Neuronal stem cell (in vitro differentiated cells): ENCODE results near the gene SAPCD1.

Experiments used
- DNase-seq: peaks from one replicate; pipeline ENCODE4 v3.0.0-alpha.2; 2013; ENCODE audit warnings: low spot score
- H2AFZ ChIP-seq: one replicate; pipeline ENCODE4 v1.6.1; 2013; ENCODE audit warnings: mild to moderate bottlenecking, low read length, inconsistent platforms
- H2AK5ac ChIP-seq: 2 replicates; pipeline ENCODE4 v1.6.1; 2013; ENCODE audit warnings: low read depth, mild to moderate bottlenecking, inconsistent platforms, low read length, moderate library complexity, mixed read lengths
- H2BK120ac ChIP-seq: 2 replicates; pipeline ENCODE4 v1.6.1; 2013; ENCODE audit warnings: low read depth, mild to moderate bottlenecking, inconsistent platforms, low read length, moderate library complexity, mixed read lengths
- H2BK12ac ChIP-seq: one replicate; pipeline ENCODE4 v1.6.1; 2013; ENCODE audit warnings: low read length, inconsistent platforms
- H2BK15ac ChIP-seq: 2 replicates; pipeline ENCODE4 v1.6.1; 2013; ENCODE audit warnings: mild to moderate bottlenecking, low read length, inconsistent platforms, mixed read lengths
- H2BK5ac ChIP-seq: one replicate; pipeline ENCODE4 v1.6.1; 2013; ENCODE audit warnings: inconsistent platforms, mild to moderate bottlenecking, low read length, moderate library complexity
- H3K14ac ChIP-seq: one replicate; pipeline ENCODE4 v1.6.1; 2013; ENCODE audit warnings: low read length, inconsistent platforms
- H3K18ac ChIP-seq: 2 replicates; pipeline ENCODE4 v1.6.1; 2013; ENCODE audit warnings: low read length, inconsistent platforms
- H3K23ac ChIP-seq: 2 replicates; pipeline ENCODE4 v1.6.1; 2013; ENCODE audit warnings: low read depth, mild to moderate bottlenecking, mixed read lengths, low read length, inconsistent platforms; ENCODE audit not compliant: poor library complexity
- H3K27ac ChIP-seq: replicated peaks from 3 replicates; pipeline ENCODE4 v1.5.1; 2013; ENCODE audit warnings: low read length, inconsistent platforms
- H3K27me3 ChIP-seq, 3 experiments: 2 replicates each; pipeline ENCODE4 v1.6.1; 2013; ENCODE audit warnings: low read length in 3 of 3, mild to moderate bottlenecking in 2 of 3, inconsistent platforms in 1 of 3, low read depth in 1 of 3, mixed read lengths in 1 of 3, moderate library complexity in 1 of 3; ENCODE audit not compliant: control insufficient read depth in 3 of 3, insufficient read depth in 3 of 3
- H3K36me3 ChIP-seq, 2 donors: replicated peaks in 1 of 2; 2 replicates each; pipeline ENCODE4 v1.6.1; 2013; ENCODE audit warnings: low read length in 2 of 2; ENCODE audit not compliant: control insufficient read depth in 2 of 2, insufficient read depth in 2 of 2
- H3K4ac ChIP-seq: 2 replicates; pipeline ENCODE4 v1.6.1; 2013; ENCODE audit warnings: inconsistent platforms, mild to moderate bottlenecking, low read length, moderate library complexity
- H3K4me1 ChIP-seq, 2 donors: 1 replicate in 1 of 2; 2 replicates in 1 of 2; pipeline ENCODE4 v1.6.1; 2013; ENCODE audit warnings: low read length in 2 of 2, low read depth in 1 of 2; ENCODE audit not compliant: control insufficient read depth in 2 of 2, insufficient read depth in 1 of 2
- H3K4me2 ChIP-seq: one replicate; pipeline ENCODE4 v1.6.1; 2013; ENCODE audit warnings: mild to moderate bottlenecking, low read length, inconsistent platforms; ENCODE audit not compliant: insufficient read depth, poor library complexity, severe bottlenecking
- H3K4me3 ChIP-seq, 2 donors: 2 replicates each; pipeline ENCODE4 v1.5.1; 2013; ENCODE audit warnings: low read length in 2 of 2, mild to moderate bottlenecking in 2 of 2, inconsistent platforms in 1 of 2, moderate library complexity in 1 of 2
- H3K79me1 ChIP-seq: one replicate; pipeline ENCODE4 v1.6.1; 2013; ENCODE audit warnings: low read depth, mild to moderate bottlenecking, inconsistent platforms, low read length, moderate library complexity
- H3K9ac ChIP-seq: one replicate; pipeline ENCODE4 v1.6.1; 2013; ENCODE audit warnings: mild to moderate bottlenecking, low read depth, low read length, inconsistent platforms; ENCODE audit not compliant: poor library complexity
- H3K9me3 ChIP-seq, 2 donors: replicated peaks in 1 of 2; 2 replicates each; pipeline versions ENCODE3 to v1.6.1; 2013; ENCODE audit warnings: low read length in 2 of 2, mild to moderate bottlenecking in 2 of 2, inconsistent platforms in 1 of 2, low read depth in 1 of 2, mixed read lengths in 1 of 2, moderate library complexity in 1 of 2; ENCODE audit not compliant: control insufficient read depth in 2 of 2, insufficient read depth in 1 of 2
- H4K8ac ChIP-seq: one replicate; pipeline ENCODE4 v1.6.1; 2013; ENCODE audit warnings: low read depth, mild to moderate bottlenecking, inconsistent platforms, low read length, moderate library complexity
- H4K91ac ChIP-seq: one replicate; pipeline ENCODE4 v1.6.1; 2013; ENCODE audit warnings: low read length, low read depth, mild to moderate bottlenecking, inconsistent platforms; ENCODE audit not compliant: poor library complexity
- WGBS, 2 donors: extraction: QIAGEN DNeasy Blood & Tissue Kit; methylation state at CpG; one replicate each; pipeline ENCODE4 v1.1.7; 2013; ENCODE audit warnings: missing lambda C conversion rate in 2 of 2, mixed read lengths in 1 of 2; ENCODE audit not compliant: insufficient read length in 2 of 2, insufficient replicate concordance in 1 of 2; ENCODE audit errors: extremely low coverage in 2 of 2; 5-methylcytosine and 5-hydroxymethylcytosine counted together

The SAPCD1 gene

GRCh38 chr6:31739639-31740396, 22.6 kb upstream of the SAPCD1 start, which contains the start of gene MSH5:
MSH5 (plus strand) TSS chr6:31740005; CDS start chr6:31740467, 462 bp downstream.
- DNase-seq, result peak; percentile 99
- Histone ChIP-seq H2BK12ac (peak within 1 kb of the TSS; percentile 14), H3K23ac (peak within 1 kb of the TSS; percentile 94), H3K14ac (peak within 1 kb of the TSS; percentile 89), H2AFZ (peak within 1 kb of the TSS; percentile 33), H3K36me3 (peaks cover 7 to 44% of the 10 kb centered on the region in 2 donors), H3K79me1 (peaks cover 3% of the 10 kb centered on the region), H3K18ac (peak within 1 kb of the TSS; percentile 95), H3K4me3 (peak within 1 kb of the TSS; percentile 71 to 85), H3K4ac (peak within 1 kb of the TSS; percentile 80), H4K91ac (peak within 1 kb of the TSS; percentile 92), H2BK120ac (peak within 1 kb of the TSS; percentile 47), H2BK15ac (peak within 1 kb of the TSS; percentile 74), H3K27ac (peak within 1 kb of the TSS; percentile 88), H3K9me3 (no peaks in the 10 kb centered on the region), H3K9ac (peak within 1 kb of the TSS; percentile 84), H3K4me1 (peaks cover 26 to 28% of the 10 kb centered on the region in 2 donors), H2AK5ac (peak within 1 kb of the TSS; percentile 99), H3K27me3 (no peaks in the 10 kb centered on the region), H4K8ac (peak within 1 kb of the TSS; percentile 84), H3K4me2 (peak within 1 kb of the TSS; percentile 83), H2BK5ac (peak within 1 kb of the TSS; percentile 94)
- no CpG with 5 or more reads among the region's 58 CpGs for WGBS, 2 donors

DNA sequence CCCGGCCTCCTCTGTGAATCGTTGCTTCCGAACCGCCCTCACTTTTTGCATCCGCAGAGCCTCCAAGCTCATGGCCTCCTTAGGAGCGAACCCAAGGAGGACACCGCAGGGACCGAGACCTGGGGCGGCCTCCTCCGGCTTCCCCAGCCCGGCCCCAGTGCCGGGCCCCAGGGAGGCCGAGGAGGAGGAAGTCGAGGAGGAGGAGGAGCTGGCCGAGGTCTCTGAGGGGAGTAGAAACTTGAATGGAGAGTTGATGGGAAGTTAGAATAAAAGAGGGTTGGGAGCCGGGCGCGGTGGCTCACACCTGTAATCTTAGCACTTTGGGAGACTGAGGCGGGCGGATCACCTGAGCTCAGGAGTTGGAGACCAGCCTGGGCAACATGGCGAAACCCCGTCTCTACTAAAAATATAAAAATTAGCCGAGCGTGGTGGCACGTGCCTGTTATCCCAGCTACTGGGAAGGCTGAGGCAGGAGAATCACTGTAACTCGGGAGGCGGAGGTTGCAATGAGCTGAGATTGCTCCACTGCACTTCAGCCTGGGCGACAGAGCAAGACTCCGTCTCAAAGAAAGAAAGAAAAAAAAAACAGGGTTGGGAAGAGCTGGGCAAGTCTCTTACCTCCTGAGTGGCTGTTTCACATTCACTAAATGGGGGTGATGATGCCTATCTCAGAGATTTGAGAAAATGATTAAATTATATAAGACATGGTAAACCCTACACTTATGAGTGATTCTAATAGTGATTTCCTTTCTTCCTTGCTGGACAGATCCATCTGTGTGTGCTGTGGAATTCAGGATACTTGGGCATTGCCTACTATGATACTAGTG, 21.8 kb upstream of the SAPCD1 start:
- H4K8ac ChIP-seq, result peak overlapping the region; percentile 84
- peak overlapping the region; percentile 74 for H2BK15ac ChIP-seq
- H2AFZ ChIP-seq, result peak overlapping the region; percentile 33
- DNase-seq, result no peak
- H3K79me1 ChIP-seq, result peaks cover 3% of the 10 kb centered on the region
- H3K27ac ChIP-seq, result peak overlapping the region; percentile 80
- peaks cover 7 to 47% of the 10 kb centered on the region in 2 donors for H3K36me3 ChIP-seq
- WGBS, 2 donors, result no CpG with 5 or more reads among the region's 29 CpGs
- H3K14ac ChIP-seq, result peak overlapping the region; percentile 89
- H2BK5ac ChIP-seq, result peak overlapping the region; percentile 94
- H3K9ac ChIP-seq, result peak overlapping the region; percentile 84
- no peaks in the 10 kb centered on the region for H3K9me3 ChIP-seq
- peak overlapping the region; percentile 95 for H3K18ac ChIP-seq
- peak overlapping the region; percentile 14 for H2BK12ac ChIP-seq
- peak overlapping the region; percentile 92 for H4K91ac ChIP-seq
- H3K4me1 ChIP-seq, result peaks cover 25 to 30% of the 10 kb centered on the region in 2 donors
- peak overlapping the region; percentile 94 for H3K23ac ChIP-seq
- H3K4ac ChIP-seq, result peak overlapping the region; percentile 80
- peak overlapping the region; percentile 47 for H2BK120ac ChIP-seq
- peak overlapping the region; percentile 99 for H2AK5ac ChIP-seq
- no peaks in the 10 kb centered on the region for H3K27me3 ChIP-seq
- peak overlapping the region; percentile 83 for H3K4me2 ChIP-seq
- peak overlapping the region; percentile 71 to 85 for H3K4me3 ChIP-seq

- Histone ChIP-seq H2BK120ac (no peak overlapping the region), H3K79me1 (peaks cover 1% of the 10 kb centered on the region), H2AFZ (no peak overlapping the region), H4K91ac (peak overlapping the region; percentile 19), H3K4me2 (no peak overlapping the region), H2BK15ac (no peak overlapping the region), H3K9me3 (no peaks in the 10 kb centered on the region), H3K23ac (no peak overlapping the region), H3K4ac (no peak overlapping the region), H3K36me3 (peaks cover 7 to 51% of the 10 kb centered on the region in 2 donors), H3K27me3 (no peaks in the 10 kb centered on the region), H3K4me1 (peaks cover 22 to 26% of the 10 kb centered on the region in 2 donors), H4K8ac (no peak overlapping the region), H2BK5ac (no peak overlapping the region), H3K18ac (no peak overlapping the region), H3K9ac (no peak overlapping the region), H2AK5ac (no peak overlapping the region), H2BK12ac (no peak overlapping the region), H3K4me3 (no peak overlapping the region), H3K14ac (no peak overlapping the region), H3K27ac (no peak overlapping the region)
- WGBS, 2 donors, result no CpG with 5 or more reads among the region's 2 CpGs
- no peak for DNase-seq
Observed at GRCh38 chr6:31741815-31742214, 20.6 kb upstream of the SAPCD1 start.

DNA sequence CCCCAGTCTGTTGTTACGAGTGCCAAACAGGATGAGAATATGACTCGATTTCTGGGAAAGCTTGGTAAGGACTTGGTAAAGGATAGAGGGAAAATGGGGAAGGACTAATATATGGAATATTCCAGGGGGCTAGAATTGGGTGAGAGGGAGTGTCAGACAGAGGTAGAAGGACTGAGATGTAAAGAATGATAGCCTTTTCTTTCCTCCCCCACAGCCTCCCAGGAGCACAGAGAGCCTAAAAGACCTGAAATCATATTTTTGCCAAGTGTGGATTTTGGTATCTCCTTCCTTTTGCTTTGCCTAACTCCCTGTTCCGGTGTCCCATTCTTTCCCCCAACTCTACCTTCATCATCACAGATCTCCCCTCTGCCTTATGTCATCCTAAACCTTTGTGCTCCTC, 19.6 kb upstream of the SAPCD1 start:
- no peak overlapping the region for H4K91ac ChIP-seq
- no peak overlapping the region for H3K14ac ChIP-seq
- DNase-seq, result no peak

More for the DNA sequence above, 19.6 kb upstream of the SAPCD1 start:
- no CpG with 5 or more reads among the region's 3 CpGs for WGBS, 2 donors
- Histone ChIP-seq H3K79me1 (no peaks in the 10 kb centered on the region), H4K8ac (no peak overlapping the region), H2BK12ac (peak overlapping the region; percentile 18), H3K27me3 (no peaks in the 10 kb centered on the region), H3K23ac (no peak overlapping the region), H3K4ac (no peak overlapping the region), H3K36me3 (peaks cover 12 to 62% of the 10 kb centered on the region in 2 donors), H2BK120ac (no peak overlapping the region), H2BK5ac (no peak overlapping the region), H2AK5ac (no peak overlapping the region), H3K4me3 (no peak overlapping the region), H3K4me2 (no peak overlapping the region), H3K9me3 (no peaks in the 10 kb centered on the region), H3K18ac (no peak overlapping the region), H3K4me1 (peaks cover 16 to 22% of the 10 kb centered on the region in 2 donors), H3K9ac (peak overlapping the region; percentile 13), H2BK15ac (no peak overlapping the region), H3K27ac (no peak overlapping the region), H2AFZ (no peak overlapping the region)
